Stimulated activated CD4-positive, alpha-beta T cell treated with anti-CD3 and anti-CD28 coated beads, Interleukin-4, amount 100 ng/mL, for 48 hours (primary cell): ENCODE data around the gene C3orf52.

Source experiments
- DNase-seq, 2 donors: peaks; one replicate each; pipeline ENCODE4 v3.0.0-alpha.2; 2020; ENCODE audit warnings: low read depth in 2 of 2

Gene C3orf52

GRCh38 chr3:112136959-112137693 lies 50.9 kb downstream of the C3orf52 start:
- peak in 1 of 2 donors; percentile 30 for DNase-seq

GRCh38 chr3:112137781-112138180 lies 51.6 kb downstream of the C3orf52 start:
- no peak for DNase-seq

- DNase-seq, result no peak
Observed at GRCh38 chr3:112138219-112138969, 52.2 kb downstream of the C3orf52 start.

- no peak for DNase-seq
Observed at GRCh38 chr3:112140584-112140983, 54.4 kb downstream of the C3orf52 start.

GRCh38 chr3:112141293-112141692 lies 55.1 kb downstream of the C3orf52 start:
- no peak for DNase-seq

GRCh38 chr3:112143251-112143650 lies 57.1 kb downstream of the C3orf52 start:
- DNase-seq, result no peak

GRCh38 chr3:112143689-112144088 lies 57.5 kb downstream of the C3orf52 start:
- no peak for DNase-seq

- DNase-seq, result no peak
Observed at GRCh38 chr3:112149136-112149535, 62.9 kb downstream of the C3orf52 start.

- no peak for DNase-seq
Observed at GRCh38 chr3:112167758-112168157, 81.6 kb downstream of the C3orf52 start.
